Body of pancreas (tissue), 4 donors: ENCODE measurements around the gene ADK.

ENCODE experiments used
- POLR2A ChIP-seq, 3 donors: fragments of 450-650 bp; IDR thresholded peaks; one replicate each; pipeline ENCODE4 v1.6.1; 2016; ENCODE audit warnings: antibody characterized with exemption in 3 of 3, mild to moderate bottlenecking in 2 of 3
- TF ChIP-seq, protein P1 (sequence below), 7 experiments: fragments of 450-650 bp in 4 of 7; fragments of 200-600 bp in 3 of 7; sonication (generic) in 3 of 7; IDR thresholded peaks; one replicate each; pipeline ENCODE4 v1.5.1; 2016 to 2019; ENCODE audit warnings: antibody characterized with exemption in 7 of 7

- TF ChIP-seq, protein P1, sequence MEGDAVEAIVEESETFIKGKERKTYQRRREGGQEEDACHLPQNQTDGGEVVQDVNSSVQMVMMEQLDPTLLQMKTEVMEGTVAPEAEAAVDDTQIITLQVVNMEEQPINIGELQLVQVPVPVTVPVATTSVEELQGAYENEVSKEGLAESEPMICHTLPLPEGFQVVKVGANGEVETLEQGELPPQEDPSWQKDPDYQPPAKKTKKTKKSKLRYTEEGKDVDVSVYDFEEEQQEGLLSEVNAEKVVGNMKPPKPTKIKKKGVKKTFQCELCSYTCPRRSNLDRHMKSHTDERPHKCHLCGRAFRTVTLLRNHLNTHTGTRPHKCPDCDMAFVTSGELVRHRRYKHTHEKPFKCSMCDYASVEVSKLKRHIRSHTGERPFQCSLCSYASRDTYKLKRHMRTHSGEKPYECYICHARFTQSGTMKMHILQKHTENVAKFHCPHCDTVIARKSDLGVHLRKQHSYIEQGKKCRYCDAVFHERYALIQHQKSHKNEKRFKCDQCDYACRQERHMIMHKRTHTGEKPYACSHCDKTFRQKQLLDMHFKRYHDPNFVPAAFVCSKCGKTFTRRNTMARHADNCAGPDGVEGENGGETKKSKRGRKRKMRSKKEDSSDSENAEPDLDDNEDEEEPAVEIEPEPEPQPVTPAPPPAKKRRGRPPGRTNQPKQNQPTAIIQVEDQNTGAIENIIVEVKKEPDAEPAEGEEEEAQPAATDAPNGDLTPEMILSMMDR (IDR thresholded peaks at IDR 0.05), result no peak
- TF ChIP-seq POLR2A (IDR thresholded peaks at IDR 0.05), result no peak
Observed at GRCh38 chr10:74641659-74642058, 490.6 kb downstream of the ADK start.
